Stimulated activated CD4-positive, alpha-beta T cell treated with anti-CD3 and anti-CD28 coated beads, Interleukin-15, amount 100 ng/mL, for 24 hours (primary cell): ENCODE measurements around the gene ATXN1.
"Not testable (repeated sequence)": the region's sequence is repeated elsewhere in the genome, so short reads cannot be mapped to it uniquely, and the experiment has no call there.

Experiments
- DNase-seq: peaks from one replicate; pipeline ENCODE4 v3.0.0-alpha.2; 2020

Gene ATXN1

GRCh38 chr6:16400248-16400760 is 361.0 kb downstream of the ATXN1 start:
- DNase-seq, result no peak

- no peak for DNase-seq
Observed at GRCh38 chr6:16399695-16400094, 361.6 kb downstream of the ATXN1 start.

DNA sequence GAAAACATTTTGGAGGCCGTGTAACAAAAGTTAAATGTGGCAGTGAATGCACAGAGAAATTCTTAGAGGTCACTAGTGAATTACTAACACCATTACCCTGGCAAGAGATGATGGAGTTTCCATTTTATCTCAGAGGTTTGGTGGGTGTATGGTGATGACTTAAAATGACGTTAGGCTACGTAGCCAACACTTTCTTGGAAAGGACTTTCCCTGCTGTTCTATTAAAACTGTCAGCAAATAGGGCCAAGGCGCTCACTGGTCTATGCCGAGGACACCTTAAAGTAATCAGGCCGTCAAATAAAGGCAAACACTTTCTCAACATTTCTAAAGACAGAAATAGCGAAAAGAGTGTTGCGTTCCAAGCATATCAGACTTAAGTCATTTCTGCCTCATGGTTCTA is 362.1 kb downstream of the ATXN1 start:
- DNase-seq, result no peak

DNA sequence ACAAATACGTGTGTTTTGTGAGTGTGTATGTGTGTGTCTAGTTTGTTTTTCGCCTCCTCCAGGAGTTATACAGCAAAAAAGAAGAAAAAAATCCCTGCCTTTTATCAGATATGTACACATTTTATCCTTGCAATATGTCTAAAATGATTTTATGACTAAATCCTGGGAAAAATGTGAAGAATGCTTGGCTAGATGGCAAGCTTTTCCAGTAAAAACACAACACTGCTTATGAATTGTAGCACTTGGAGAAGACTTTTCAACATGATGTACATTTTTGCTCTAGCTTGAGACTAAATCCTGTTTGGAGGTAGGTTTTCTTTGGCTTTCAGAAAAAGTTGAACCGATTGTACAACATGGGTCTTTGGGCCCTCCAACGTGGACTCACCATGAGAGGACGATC is 362.7 kb downstream of the ATXN1 start:
- no peak for DNase-seq

- no peak for DNase-seq
Observed at GRCh38 chr6:16397623-16398022, 363.6 kb downstream of the ATXN1 start.

- DNase-seq, result peak; percentile 7
Observed at GRCh38 chr6:16396497-16397319, 364.6 kb downstream of the ATXN1 start.

GRCh38 chr6:16394632-16395031 is 366.6 kb downstream of the ATXN1 start:
- no peak for DNase-seq

GRCh38 chr6:16393326-16393725 is 367.9 kb downstream of the ATXN1 start:
- DNase-seq, result no peak

GRCh38 chr6:16392010-16392409 is 369.2 kb downstream of the ATXN1 start:
- no peak for DNase-seq

DNA sequence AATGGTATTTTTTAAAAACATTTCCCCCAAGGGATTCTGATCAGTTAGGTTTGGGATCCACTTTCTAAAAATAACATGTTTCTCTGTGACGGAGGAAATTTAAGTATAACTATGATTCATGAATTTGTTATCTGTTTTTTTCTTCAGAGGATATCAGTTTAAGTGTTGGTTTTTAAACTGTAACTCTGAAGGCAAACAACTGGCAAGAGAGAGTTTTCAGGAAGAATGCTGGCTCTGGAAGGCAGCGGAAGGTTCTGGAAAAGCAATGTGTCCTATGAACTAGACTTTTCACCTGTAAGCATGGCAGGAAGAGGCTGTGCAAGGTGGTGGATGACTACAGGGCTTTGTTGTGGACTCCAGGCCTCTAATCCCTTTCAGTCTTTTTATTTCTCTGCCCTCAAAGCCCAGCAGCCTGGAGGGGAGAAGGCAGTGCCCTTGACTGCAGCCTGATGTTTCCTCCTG is 369.8 kb downstream of the ATXN1 start:
- no peak for DNase-seq

GRCh38 chr6:16390909-16391450 is 370.3 kb downstream of the ATXN1 start:
- not testable (repeated sequence) for DNase-seq

- DNase-seq, result no peak
Observed at GRCh38 chr6:16389642-16390041, 371.6 kb downstream of the ATXN1 start.

DNA sequence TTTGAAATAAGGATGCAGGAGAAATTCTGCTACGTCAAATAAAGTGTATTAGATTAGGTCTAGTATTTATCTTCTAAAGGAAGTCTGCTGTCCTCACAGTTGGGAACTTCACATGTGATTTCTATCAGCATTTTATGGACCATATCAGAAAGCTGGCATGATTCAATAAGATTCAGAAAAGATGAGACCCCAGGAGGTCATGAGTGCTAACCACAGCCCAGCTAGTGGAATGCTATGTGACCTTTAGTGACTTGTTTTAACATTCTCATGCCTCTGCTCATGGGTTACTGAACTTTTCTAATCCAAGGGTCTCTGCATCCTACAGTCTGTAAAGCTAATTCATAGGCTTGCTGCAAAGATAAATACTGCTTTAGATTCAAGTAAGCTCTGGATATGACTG is 372.8 kb downstream of the ATXN1 start:
- no peak for DNase-seq

DNA sequence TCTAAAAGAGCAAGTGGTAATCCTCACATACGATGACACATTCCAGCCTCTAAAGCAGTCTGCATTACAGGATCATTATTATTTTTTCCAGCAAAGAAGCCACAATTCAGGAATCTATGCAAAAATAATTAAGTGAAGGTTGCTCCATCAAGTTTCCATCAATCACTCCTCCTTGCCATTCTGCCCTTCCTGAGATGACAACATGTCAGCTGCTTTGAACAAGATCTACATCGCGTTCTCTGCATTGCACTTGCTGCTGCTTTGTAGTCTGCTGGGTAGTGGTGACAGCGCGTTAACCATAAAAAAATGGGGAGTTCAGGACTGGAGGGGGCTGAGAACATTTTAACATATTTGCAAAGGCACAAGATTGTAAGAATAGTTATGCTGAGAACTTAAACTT is 375.2 kb downstream of the ATXN1 start:
- DNase-seq, result no peak

- DNase-seq, result no peak
Observed at GRCh38 chr6:16383607-16384206, 377.6 kb downstream of the ATXN1 start.

GRCh38 chr6:16381968-16382367 is 379.3 kb downstream of the ATXN1 start:
- not testable (repeated sequence) for DNase-seq

DNA sequence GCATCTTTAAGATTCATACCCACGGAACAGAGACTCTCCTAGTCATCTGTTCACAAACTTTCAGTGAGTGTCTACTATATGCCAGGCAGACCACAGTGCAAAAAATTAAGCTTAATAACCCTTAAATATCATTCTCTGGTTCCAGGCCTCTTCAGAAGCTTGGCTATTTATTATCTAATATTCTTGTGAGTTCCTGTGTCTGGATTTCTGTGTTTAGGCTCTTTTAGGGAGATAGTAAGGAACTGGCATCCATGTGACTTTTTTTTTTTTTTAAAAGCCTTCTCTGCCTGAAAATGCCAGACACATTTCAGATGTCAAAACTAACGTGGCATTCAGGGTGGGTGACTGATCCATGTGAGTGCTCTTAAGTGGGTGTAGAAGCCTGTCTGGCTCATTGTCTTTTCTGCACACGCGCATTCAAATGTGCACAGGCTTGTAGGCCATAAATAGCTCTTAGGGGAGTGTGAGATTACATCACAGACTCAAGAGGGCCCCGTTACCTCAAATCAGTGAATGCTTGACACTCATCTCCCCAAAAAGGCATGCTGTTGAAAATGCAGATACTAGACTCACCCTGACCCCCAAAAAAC is 380.9 kb downstream of the ATXN1 start:
- no peak for DNase-seq

DNA sequence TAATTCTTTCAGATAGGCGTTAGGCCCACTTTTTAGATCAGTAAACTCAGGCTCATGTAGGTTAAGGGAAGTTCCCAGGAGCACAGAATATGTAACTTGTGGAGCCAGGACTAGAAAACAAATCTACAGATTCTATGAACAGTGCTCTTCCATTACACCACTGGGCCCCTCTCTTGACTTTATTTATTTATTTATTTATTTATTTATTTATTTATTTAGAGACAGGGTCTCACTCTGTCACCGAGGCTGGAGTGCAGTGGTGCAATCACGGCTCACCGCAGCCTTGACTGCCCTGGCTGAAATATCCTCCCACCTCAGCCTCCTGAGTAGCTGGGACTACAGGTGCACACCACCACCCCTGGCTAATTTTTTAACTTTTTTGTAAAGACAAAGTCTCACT is 382.9 kb downstream of the ATXN1 start:
- DNase-seq, result not testable (repeated sequence)

DNA sequence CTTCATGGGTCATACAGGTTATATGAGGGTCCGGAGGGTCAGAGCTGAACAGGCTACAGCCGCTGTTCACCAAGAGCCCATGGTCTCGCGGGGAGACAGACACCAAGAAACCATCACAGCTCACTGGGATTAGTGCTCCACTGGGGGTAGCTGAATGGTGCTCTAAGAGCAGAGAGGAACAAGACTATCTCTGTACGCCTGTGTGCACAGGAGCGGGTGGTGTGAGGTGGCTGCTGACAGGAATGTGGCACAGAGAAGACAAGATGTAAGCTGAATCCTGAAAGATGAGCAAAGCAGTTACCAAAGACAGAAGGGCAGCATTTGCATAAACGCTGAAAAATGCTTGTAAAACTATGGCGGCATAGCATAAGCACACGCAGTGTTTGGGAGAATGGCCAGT is 383.8 kb downstream of the ATXN1 start:
- DNase-seq, result no peak

DNA sequence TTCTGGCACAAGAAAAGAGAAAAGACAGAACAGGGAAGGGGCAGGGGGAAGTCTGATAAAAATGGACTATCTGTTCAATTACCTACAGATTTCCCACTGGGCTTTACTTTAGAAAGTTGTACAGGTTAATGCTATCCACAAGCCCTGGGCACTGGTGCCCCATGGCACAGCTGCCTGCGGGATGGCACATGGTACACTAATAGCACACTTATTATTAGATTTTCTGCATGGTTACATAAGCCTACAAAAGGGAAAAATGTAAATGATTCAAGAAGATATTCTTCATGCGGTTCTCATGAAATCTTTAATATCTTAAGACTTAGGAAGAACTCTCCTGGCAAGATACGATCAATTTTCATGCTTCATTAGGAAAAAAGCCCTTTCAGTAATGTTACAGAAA is 385.4 kb downstream of the ATXN1 start:
- no peak for DNase-seq

DNA sequence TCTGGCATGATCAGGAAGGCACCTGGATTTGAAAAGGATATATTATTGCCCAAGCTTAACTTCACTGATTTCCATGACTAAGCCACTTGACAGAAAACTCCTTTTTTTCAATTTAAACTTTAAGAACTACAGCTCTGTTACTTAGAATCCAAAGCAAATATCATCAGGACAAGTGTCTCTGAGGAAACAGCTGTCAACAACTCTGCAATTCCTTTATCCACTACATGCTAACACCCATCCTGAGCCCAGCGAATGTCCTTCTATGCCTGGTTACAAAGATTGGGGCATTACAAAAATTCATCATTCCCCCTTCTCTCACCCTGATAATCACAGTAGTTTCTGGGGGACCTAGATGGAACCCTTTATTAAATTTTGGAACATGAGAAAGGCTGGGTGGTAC is 386.1 kb downstream of the ATXN1 start:
- DNase-seq, result no peak

DNA sequence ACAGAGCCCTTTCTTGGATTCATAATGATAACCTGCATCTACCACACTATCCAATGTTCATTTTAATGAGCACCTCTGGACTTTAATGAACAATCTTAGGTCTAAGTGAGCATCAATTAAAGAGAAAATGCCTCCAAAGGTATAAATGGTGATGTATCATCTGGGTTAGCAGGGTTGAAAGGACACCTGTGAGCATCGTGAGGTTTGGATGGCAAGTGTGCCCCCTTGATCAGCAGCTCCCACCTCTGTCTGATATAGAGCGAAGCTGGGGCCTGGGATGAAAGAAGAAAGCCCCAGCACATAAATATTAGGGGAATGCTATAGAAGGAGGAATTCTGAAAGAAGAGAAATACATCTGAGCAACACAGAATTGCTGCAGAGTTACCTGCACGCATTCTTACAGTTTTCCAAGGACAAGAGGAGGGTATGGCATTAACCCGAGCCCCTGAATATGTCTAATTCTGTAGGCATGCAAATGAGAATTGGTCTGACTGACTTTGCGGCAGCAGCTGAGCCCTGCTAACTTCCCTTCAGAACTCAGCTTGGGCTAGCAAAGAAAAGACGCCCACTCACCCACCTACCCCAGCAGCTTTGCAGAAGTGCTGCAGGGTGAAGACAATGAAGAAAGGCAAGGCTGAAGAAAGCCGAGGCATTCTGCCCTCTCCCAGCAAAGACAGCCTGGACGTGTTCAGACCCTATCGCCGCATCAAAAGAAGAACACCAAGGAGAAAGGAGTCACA is 386.6 kb downstream of the ATXN1 start:
- DNase-seq, result no peak

DNA sequence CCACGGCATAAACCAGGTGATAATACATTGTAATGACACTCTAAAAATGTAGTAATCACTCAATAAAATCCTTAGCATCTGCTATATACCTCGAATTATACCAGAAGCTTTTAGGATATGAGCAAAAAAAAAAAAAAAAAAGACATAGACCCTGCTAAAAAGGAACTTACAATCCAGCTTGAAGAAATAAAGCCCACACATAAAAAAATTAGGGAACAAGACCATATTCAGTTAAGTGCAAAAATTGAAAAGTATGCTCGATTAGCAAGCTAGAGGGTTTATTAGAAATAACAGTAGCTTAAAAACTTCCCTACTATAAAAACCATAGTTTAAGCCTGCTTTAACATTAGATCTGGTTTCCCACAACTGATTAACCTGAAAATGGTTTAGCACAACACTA is 387.2 kb downstream of the ATXN1 start:
- DNase-seq, result no peak
